OCI-LY7 (cell line): Measurements from ENCODE around the gene SC5D. TPM values are rescaled to one million over a fixed set of nuclear protein-coding genes. Genes with fewer than 3 reads are reported as not detected.

Source experiments
- BruUV-seq: library from RNA; stranded (reverse); fragments of 400-500 nt; replicated peaks from 2 replicates; lab custom pipeline; 2021; lab: Mats Ljungman, UMichigan
- CTCF ChIA-PET: fragments of 300-600 bp; sonication (Branson Sonifier 250); formaldehyde crosslinking; loops from one replicate; lab custom pipeline; 2022; ENCODE audit warnings: antibody characterized with exemption; ENCODE audit not compliant: unreplicated experiment; lab: Charles Lee
- POLR2A ChIA-PET: fragments of 300-600 bp; sonication (Branson Sonifier 250); formaldehyde crosslinking; loops from one replicate; lab custom pipeline; 2022; ENCODE audit warnings: antibody characterized with exemption; lab: Charles Lee
- DNase-seq: peaks from one replicate; pipeline ENCODE4 v3.0.0-alpha.2; 2015; ENCODE audit warnings: low spot score
- H2AFZ ChIP-seq: fragments of 200-600 bp; sonication (generic), shearing (Covaris generic); 2 replicates; pipeline ENCODE4 v1.6.1; 2014; ENCODE audit warnings: mild to moderate bottlenecking, antibody characterized with exemption, low read length, moderate library complexity
- H3K27ac ChIP-seq: fragments of 200-600 bp; sonication (generic); 2 replicates; pipeline ENCODE4 v1.5.1; 2014; ENCODE audit warnings: mixed run types, low read depth, mild to moderate bottlenecking, moderate library complexity, low read length, inconsistent platforms; ENCODE audit not compliant: poor library complexity, severe bottlenecking
- H3K36me3 ChIP-seq: fragments of 200-600 bp; sonication (generic); 2 replicates; pipeline ENCODE4 v1.6.1; 2014; ENCODE audit warnings: mild to moderate bottlenecking, antibody characterized with exemption, low read length, moderate library complexity, mixed read lengths; ENCODE audit not compliant: insufficient read depth
- H3K4me1 ChIP-seq: fragments of 200-600 bp; sonication (generic); 2 replicates; pipeline ENCODE4 v1.5.1; 2014; ENCODE audit warnings: mild to moderate bottlenecking, low read length; ENCODE audit not compliant: insufficient read depth, poor library complexity, severe bottlenecking
- H3K4me2 ChIP-seq: fragments of 200-600 bp; sonication (generic); 2 replicates; pipeline ENCODE4 v1.6.1; 2014; ENCODE audit warnings: mild to moderate bottlenecking, low read length
- H3K4me3 ChIP-seq: fragments of 200-600 bp; sonication (generic); 2 replicates; pipeline ENCODE4 v1.5.1; 2014; ENCODE audit warnings: mild to moderate bottlenecking, low read depth, low read length; ENCODE audit not compliant: poor library complexity, severe bottlenecking
- H3K79me2 ChIP-seq: fragments of 200-600 bp; sonication (generic); 2 replicates; pipeline ENCODE4 v1.6.1; 2016; ENCODE audit warnings: low read depth, mild to moderate bottlenecking, low read length, moderate library complexity, mixed read lengths; ENCODE audit not compliant: insufficient read depth
- H3K9me2 ChIP-seq: fragments of 200-600 bp; sonication (generic); 2 replicates; pipeline ENCODE4 v1.6.1; 2016; ENCODE audit warnings: mild to moderate bottlenecking, low read length, mixed read lengths; ENCODE audit not compliant: insufficient read depth
- H3K9me3 ChIP-seq: fragments of 200-600 bp; sonication (generic); 2 replicates; pipeline ENCODE4 v1.6.1; 2014; ENCODE audit warnings: mild to moderate bottlenecking, mixed run types, low read length, mixed read lengths
- H4K20me1 ChIP-seq: fragments of 200-600 bp; sonication (generic); 2 replicates; pipeline ENCODE4 v1.6.1; 2014; ENCODE audit warnings: mild to moderate bottlenecking, antibody characterized with exemption, low read length, moderate library complexity, mixed read lengths; ENCODE audit not compliant: insufficient read depth
- CTCF ChIP-seq: fragments of 200-600 bp; sonication (generic); conservative IDR thresholded peaks from 2 replicates; pipeline ENCODE4 v1.5.1; 2014; ENCODE audit warnings: mild to moderate bottlenecking, antibody characterized with exemption, low read length, moderate library complexity, mixed read lengths
- EZH2phosphoT487 ChIP-seq: fragments of 200-600 bp; sonication (generic); IDR thresholded peaks from 2 replicates; pipeline ENCODE4 v1.6.1; 2018; ENCODE audit warnings: low read depth, borderline replicate concordance, mild to moderate bottlenecking, mixed run types, antibody characterized with exemption, low read length, moderate library complexity, mixed read lengths
- intact Hi-C: fragments of 100-400 bp; cut with micrococcal nuclease; formaldehyde crosslinking; loops from one replicate; pipeline ENCODE4 v1.10.0; 2022; ENCODE audit not compliant: unreplicated experiment
- total RNA-seq, 2 experiments: library from RNA; depleted of rRNA in 1 of 2; stranded (reverse); fragments of >200 nt in 1 of 2; shearing (Covaris generic) in 1 of 2; gene quantifications; 2 replicates each; pipeline ENCODE4 v1.2.3, GENCODE V29; 2014 to 2022

Gene SC5D
- total RNA-seq, 2 experiments from 2014 or later: 27.9 to 43.3 TPM

- no TSS peak for BruUV-seq
- Histone ChIP-seq H3K36me3 (peaks cover 43% of the 10 kb centered on the region), H3K9me3 (no peaks in the 10 kb centered on the region), H3K27ac (no peak overlapping the region), H3K4me3 (no peak overlapping the region), H3K9me2 (no peaks in the 10 kb centered on the region), H4K20me1 (no peaks in the 10 kb centered on the region), H2AFZ (no peak overlapping the region), H3K4me1 (peaks cover 8% of the 10 kb centered on the region), H3K4me2 (no peak overlapping the region), H3K79me2 (peaks cover 64% of the 10 kb centered on the region)
- no peak for DNase-seq
- CTCF ChIA-PET: no interaction called here
- POLR2A ChIA-PET: interaction anchor here (0.7 to 2.5 kb wide), 2 partner anchors 7 to 150 kb away, joined by 3 to 8 read pairs; partner anchors contain the start of gene SC5D
- intact Hi-C loops: no loop called here
- TF ChIP-seq CTCF (no peak), EZH2phosphoT487 (no peak)
Measured at GRCh38 chr11:121299417-121299816, 6.8 kb downstream of the SC5D start.

- Histone ChIP-seq H3K4me3 (no peak overlapping the region), H3K4me1 (no peaks in the 10 kb centered on the region), H3K9me2 (no peaks in the 10 kb centered on the region), H3K4me2 (no peak overlapping the region), H3K27ac (no peak overlapping the region), H2AFZ (no peak overlapping the region), H3K79me2 (peaks cover 54% of the 10 kb centered on the region; the same call in 1 of the 2 replicates), H3K9me3 (no peaks in the 10 kb centered on the region), H4K20me1 (no peaks in the 10 kb centered on the region), H3K36me3 (peaks cover 50% of the 10 kb centered on the region)
- no TSS peak for BruUV-seq
- no peak for DNase-seq
- ChIA-PET POLR2A (interaction anchor here (0.5 to 2.5 kb wide), 2 partner anchors 9 to 238 kb away, joined by 3 to 8 read pairs; partner anchors contain the start of gene SC5D), CTCF (no interaction called here)
- intact Hi-C loops: no loop called here
- no peak for TF ChIP-seq CTCF
- no peak for TF ChIP-seq EZH2phosphoT487
Measured at GRCh38 chr11:121300313-121300971, 7.9 kb downstream of the SC5D start.

- Histone ChIP-seq H3K36me3 (peaks cover 50% of the 10 kb centered on the region), H3K4me2 (no peak overlapping the region), H3K4me1 (no peaks in the 10 kb centered on the region), H3K4me3 (no peak overlapping the region), H3K79me2 (peaks cover 47% of the 10 kb centered on the region; the same call in 1 of the 2 replicates), H3K9me3 (no peaks in the 10 kb centered on the region), H3K27ac (no peak overlapping the region), H3K9me2 (no peaks in the 10 kb centered on the region), H4K20me1 (no peaks in the 10 kb centered on the region), H2AFZ (no peak overlapping the region)
- DNase-seq: no peak
- ChIA-PET POLR2A (interaction anchor here (0.7 to 2.5 kb wide), 2 partner anchors 9 to 1964 kb away, joined by 4 to 8 read pairs; partner anchors contain the start of gene SC5D), CTCF (no interaction called here)
- BruUV-seq: no TSS peak
- intact Hi-C loops: no loop called here
- TF ChIP-seq CTCF: no peak
- TF ChIP-seq EZH2phosphoT487: no peak
Measured at GRCh38 chr11:121300972-121301699, 8.6 kb downstream of the SC5D start.
